H1 (cell line): ENCODE data around the gene CARD18. TPM values are rescaled to one million over a fixed set of nuclear protein-coding genes. Genes with fewer than 3 reads are reported as not detected.

Experiments used
- CTCF ChIA-PET: fragments of 300-600 bp; sonication (Branson Sonifier 250); formaldehyde crosslinking; loops from one replicate; lab custom pipeline; 2021; ENCODE audit not compliant: partially characterized antibody; lab: Charles Lee
- POLR2A ChIA-PET: fragments of 300-600 bp; sonication (Branson Sonifier 250); formaldehyde crosslinking; loops from one replicate; lab custom pipeline; 2021; ENCODE audit warnings: inconsistent platforms; ENCODE audit not compliant: partially characterized antibody; lab: Charles Lee
- DNase-seq, 2 experiments: peaks; one replicate each; pipeline versions ENCODE4 v3.0.0 to v3.0.0-alpha.2; 2010 to 2022; ENCODE audit warnings: low spot score in 2 of 2, low read depth in 1 of 2, mixed read lengths in 1 of 2
- FAIRE-seq: peaks from 2 replicates; lab custom pipeline; 2011; peaks lifted over from hg19 to GRCh38; lab: Jason Lieb, UNC
- H2AFZ ChIP-seq: 2 replicates; pipeline ENCODE4 v1.8.1; 2012; ENCODE audit warnings: low read length, inconsistent platforms
- H2AK5ac ChIP-seq: 2 replicates; pipeline ENCODE4 v1.6.1; 2013; ENCODE audit warnings: low read depth, low read length
- H2BK120ac ChIP-seq: replicated peaks from 2 replicates; pipeline ENCODE3; 2013; ENCODE audit warnings: low read depth, low read length, inconsistent platforms
- H2BK12ac ChIP-seq: 2 replicates; pipeline ENCODE4 v1.6.1; 2013; ENCODE audit warnings: low read depth, low read length
- H2BK15ac ChIP-seq: 2 replicates; pipeline ENCODE4 v1.6.1; 2013; ENCODE audit warnings: low read length
- H2BK20ac ChIP-seq: 2 replicates; pipeline ENCODE4 v1.6.1; 2013; ENCODE audit warnings: low read length
- H2BK5ac ChIP-seq: 2 replicates; pipeline ENCODE4 v1.6.1; 2013; ENCODE audit warnings: low read depth, low read length
- H3K14ac ChIP-seq: 2 replicates; pipeline ENCODE4 v1.6.1; 2013; ENCODE audit warnings: inconsistent platforms; ENCODE audit not compliant: insufficient read length
- H3K18ac ChIP-seq: 2 replicates; pipeline ENCODE4 v1.6.1; 2013; ENCODE audit warnings: low read length; ENCODE audit errors: extremely low read depth
- H3K23ac ChIP-seq: 2 replicates; pipeline ENCODE4 v1.6.1; 2013; ENCODE audit warnings: inconsistent platforms; ENCODE audit not compliant: insufficient read length
- H3K23me2 ChIP-seq: 2 replicates; pipeline ENCODE4 v1.6.1; 2013; ENCODE audit warnings: low read depth, low read length
- H3K27ac ChIP-seq: 2 replicates; pipeline ENCODE4 v1.6.1; 2011; ENCODE audit warnings: low read depth, low read length, inconsistent platforms
- H3K27me3 ChIP-seq, 4 experiments: replicated peaks in 1 of 4; 1 replicate in 1 of 4; 2 replicates in 3 of 4; pipeline versions ENCODE4 v1.6.1 to v1.8.1; 2011 to 2013; ENCODE audit warnings: low read length in 3 of 4, mild to moderate bottlenecking in 3 of 4, inconsistent platforms in 2 of 4, mixed read lengths in 2 of 4, moderate library complexity in 1 of 4; ENCODE audit not compliant: control insufficient read depth in 3 of 4, insufficient read depth in 3 of 4; ENCODE audit errors: extremely low read depth in 1 of 4
- H3K36me3 ChIP-seq, 4 experiments: 2 replicates each; pipeline versions ENCODE4 v1.6.1 to v1.8.1; 2011 to 2013; ENCODE audit warnings: mild to moderate bottlenecking in 4 of 4, low read length in 3 of 4, moderate library complexity in 2 of 4, control low read depth in 1 of 4, inconsistent platforms in 1 of 4; ENCODE audit not compliant: insufficient read depth in 4 of 4, control insufficient read depth in 2 of 4
- H3K4ac ChIP-seq: replicated peaks from 2 replicates; pipeline ENCODE3; 2013; ENCODE audit warnings: low read length, low read depth, mixed read lengths, inconsistent platforms; ENCODE audit not compliant: insufficient read length
- H3K4me1 ChIP-seq, 4 experiments: replicated peaks in 1 of 4; 1 replicate in 1 of 4; 2 replicates in 3 of 4; pipeline versions ENCODE4 v1.6.1 to v1.8.1; 2011 to 2013; ENCODE audit warnings: low read length in 3 of 4, inconsistent platforms in 2 of 4, mixed read lengths in 1 of 4; ENCODE audit not compliant: insufficient read depth in 4 of 4, control insufficient read depth in 3 of 4
- H3K4me2 ChIP-seq, 2 experiments: 2 replicates each; pipeline versions ENCODE4 v1.6.1 to v1.8.1; 2011 to 2013; ENCODE audit warnings: low read depth in 2 of 2, low read length in 2 of 2, control low read depth in 1 of 2, inconsistent platforms in 1 of 2, mild to moderate bottlenecking in 1 of 2; ENCODE audit not compliant: insufficient read depth in 1 of 2
- H3K4me3 ChIP-seq, 4 experiments: fragments of 200-600, 300-600 bp in 1 of 4; sonication (generic), shearing (Covaris generic), sonication (Bioruptor Twin) in 1 of 4; 2 replicates each; pipeline versions ENCODE4 v1.5.1 to v1.8.1; 2011 to 2016; ENCODE audit warnings: low read length in 4 of 4, low read depth in 3 of 4, control low read depth in 2 of 4, inconsistent platforms in 2 of 4, mild to moderate bottlenecking in 2 of 4, mixed read lengths in 1 of 4, moderate library complexity in 1 of 4; ENCODE audit not compliant: insufficient read depth in 2 of 4; ENCODE audit errors: extremely low read depth in 1 of 4
- H3K56ac ChIP-seq: replicated peaks from 2 replicates; pipeline ENCODE3; 2013; ENCODE audit warnings: low read depth, mild to moderate bottlenecking, mixed read lengths, low read length, inconsistent platforms; ENCODE audit not compliant: insufficient read length
- H3K79me1 ChIP-seq: 2 replicates; pipeline ENCODE4 v1.6.1; 2013; ENCODE audit warnings: low read depth, low read length, control low read depth
- H3K79me2 ChIP-seq, 2 experiments: 2 replicates each; pipeline versions ENCODE4 v1.6.1 to v1.8.1; 2012 to 2013; ENCODE audit warnings: low read length in 2 of 2, mild to moderate bottlenecking in 2 of 2, inconsistent platforms in 1 of 2; ENCODE audit not compliant: insufficient read depth in 2 of 2, control insufficient read depth in 1 of 2
- H3K9ac ChIP-seq, 4 experiments: replicated peaks in 1 of 4; 1 replicate in 1 of 4; 2 replicates in 3 of 4; pipeline versions ENCODE4 v1.6.1 to v1.8.1; 2011 to 2013; ENCODE audit warnings: low read depth in 3 of 4, low read length in 3 of 4, control low read depth in 2 of 4, mild to moderate bottlenecking in 2 of 4, moderate library complexity in 2 of 4, inconsistent platforms in 1 of 4; ENCODE audit errors: extremely low read depth in 1 of 4
- H3K9me3 ChIP-seq, 2 experiments: 2 replicates each; pipeline versions ENCODE4 v1.6.1 to v1.8.1; 2012 to 2013; ENCODE audit warnings: mild to moderate bottlenecking in 2 of 2, moderate library complexity in 2 of 2, control low read depth in 1 of 2, inconsistent platforms in 1 of 2, low read depth in 1 of 2, low read length in 1 of 2, mixed read lengths in 1 of 2; ENCODE audit not compliant: insufficient read depth in 2 of 2
- H4K20me1 ChIP-seq, 2 experiments: replicated peaks in 1 of 2; 2 replicates each; pipeline versions ENCODE3 to v1.8.1; 2011 to 2013; ENCODE audit warnings: inconsistent platforms in 2 of 2, low read length in 2 of 2, mild to moderate bottlenecking in 1 of 2; ENCODE audit not compliant: insufficient read depth in 2 of 2, control insufficient read depth in 1 of 2
- H4K5ac ChIP-seq: 2 replicates; pipeline ENCODE4 v1.6.1; 2013; ENCODE audit warnings: low read length, low read depth, mixed read lengths, inconsistent platforms; ENCODE audit not compliant: insufficient read length
- H4K8ac ChIP-seq: 2 replicates; pipeline ENCODE4 v1.8.0; 2013; ENCODE audit warnings: mild to moderate bottlenecking, moderate library complexity, low read length, inconsistent platforms; ENCODE audit not compliant: insufficient read depth; ENCODE audit errors: extremely low read depth
- H4K91ac ChIP-seq: replicated peaks from 2 replicates; pipeline ENCODE3; 2013; ENCODE audit warnings: low read length, mixed read lengths, inconsistent platforms; ENCODE audit not compliant: insufficient read length
- ATF2 ChIP-seq: IDR thresholded peaks from 2 replicates; pipeline ENCODE4 v1.6.1; 2012; ENCODE audit warnings: low read length, inconsistent platforms
- CHD2 ChIP-seq: IDR thresholded peaks from 2 replicates; pipeline ENCODE4 v1.6.1; 2012; ENCODE audit warnings: low read length, improper control_type of control experiment
- JUND ChIP-seq: IDR thresholded peaks from 2 replicates; pipeline ENCODE4 v1.6.1; 2011; ENCODE audit warnings: mild to moderate bottlenecking, improper control_type of control experiment, low read length
- POLR2AphosphoS5 ChIP-seq: IDR thresholded peaks from 2 replicates; pipeline ENCODE4 v1.6.1; 2011; ENCODE audit warnings: low read depth, low read length
- RXRA ChIP-seq: IDR thresholded peaks from 2 replicates; pipeline ENCODE4 v1.6.1; 2011; ENCODE audit warnings: low read depth, mild to moderate bottlenecking, low read length, moderate library complexity; ENCODE audit not compliant: insufficient read depth
- SAP30 ChIP-seq: fragments of 300-600 bp; sonication (generic); IDR thresholded peaks from 2 replicates; pipeline ENCODE4 v1.7.1; 2012; ENCODE audit warnings: low read length, moderate library complexity, mild to moderate bottlenecking, inconsistent platforms; ENCODE audit not compliant: insufficient read depth, insufficient replicate concordance
- SIX5 ChIP-seq: IDR thresholded peaks from 2 replicates; pipeline ENCODE4 v1.6.1; 2011; ENCODE audit warnings: mild to moderate bottlenecking, low read depth, low read length
- SP1 ChIP-seq: IDR thresholded peaks from 2 replicates; pipeline ENCODE4 v1.6.1; 2011; ENCODE audit warnings: low read depth, low read length
- SP4 ChIP-seq: IDR thresholded peaks from 2 replicates; pipeline ENCODE4 v1.6.1; 2012; ENCODE audit warnings: low read length, inconsistent platforms
- SRF ChIP-seq: IDR thresholded peaks from 2 replicates; pipeline ENCODE4 v1.6.1; 2011; ENCODE audit warnings: mild to moderate bottlenecking, low read depth, low read length, moderate library complexity
- TAF7 ChIP-seq: optimal IDR thresholded peaks from 2 replicates; pipeline ENCODE3; 2011; ENCODE audit warnings: low read depth, mild to moderate bottlenecking, inconsistent platforms, low read length, moderate library complexity, borderline replicate concordance
- TCF12 ChIP-seq: IDR thresholded peaks from 2 replicates; pipeline ENCODE4 v1.6.1; 2011; ENCODE audit warnings: low read depth, mild to moderate bottlenecking, low read length
- WGBS, 2 experiments: shearing (Covaris generic) in 1 of 2; methylation state at CpG; one replicate each; pipeline versions ENCODE4 v1.1.6 to v1.1.7; 2013 to 2015; ENCODE audit warnings: low lambda C conversion rate in 2 of 2, mixed read lengths in 2 of 2, inconsistent platforms in 1 of 2, low coverage in 1 of 2, missing lambda C conversion rate in 1 of 2; ENCODE audit not compliant: insufficient replicate concordance in 2 of 2, insufficient coverage in 1 of 2, insufficient read length in 1 of 2; ENCODE audit errors: extremely low coverage in 1 of 2, missing lambda C conversion rate in 1 of 2; 5-methylcytosine and 5-hydroxymethylcytosine counted together
- polyA plus RNA-seq, 7 experiments: library from polyadenylated mRNA; depleted of rRNA in 3 of 7; stranded (reverse) in 5 of 7; unstranded in 2 of 7; fragments of >200 nt in 5 of 7; fragments of 200-250 nt in 2 of 7; gene quantifications; 1 replicate in 5 of 7; 2 replicates in 1 of 7; 4 replicates in 1 of 7; pipeline versions ENCODE4 v1.2.1 to v1.2.3, GENCODE V29; 2011 to 2013; ENCODE audit warnings: missing spikeins in 2 of 7, mixed read lengths in 2 of 7
- total RNA-seq: library from RNA; stranded (reverse); fragmentation: NEBNext Ultra II Directional; extraction: Animal tissue kit (Norgen Biotek cat#: 25700); gene quantifications from 2 replicates; pipeline ENCODE4 v1.2.1, GENCODE V29; 2021

CARD18 gene
- total and polyA plus RNA-seq, 2 of the 8 experiments (the other 6 are each of a cell fraction or from before 2014, with no cell fraction given) = not detected

DNA sequence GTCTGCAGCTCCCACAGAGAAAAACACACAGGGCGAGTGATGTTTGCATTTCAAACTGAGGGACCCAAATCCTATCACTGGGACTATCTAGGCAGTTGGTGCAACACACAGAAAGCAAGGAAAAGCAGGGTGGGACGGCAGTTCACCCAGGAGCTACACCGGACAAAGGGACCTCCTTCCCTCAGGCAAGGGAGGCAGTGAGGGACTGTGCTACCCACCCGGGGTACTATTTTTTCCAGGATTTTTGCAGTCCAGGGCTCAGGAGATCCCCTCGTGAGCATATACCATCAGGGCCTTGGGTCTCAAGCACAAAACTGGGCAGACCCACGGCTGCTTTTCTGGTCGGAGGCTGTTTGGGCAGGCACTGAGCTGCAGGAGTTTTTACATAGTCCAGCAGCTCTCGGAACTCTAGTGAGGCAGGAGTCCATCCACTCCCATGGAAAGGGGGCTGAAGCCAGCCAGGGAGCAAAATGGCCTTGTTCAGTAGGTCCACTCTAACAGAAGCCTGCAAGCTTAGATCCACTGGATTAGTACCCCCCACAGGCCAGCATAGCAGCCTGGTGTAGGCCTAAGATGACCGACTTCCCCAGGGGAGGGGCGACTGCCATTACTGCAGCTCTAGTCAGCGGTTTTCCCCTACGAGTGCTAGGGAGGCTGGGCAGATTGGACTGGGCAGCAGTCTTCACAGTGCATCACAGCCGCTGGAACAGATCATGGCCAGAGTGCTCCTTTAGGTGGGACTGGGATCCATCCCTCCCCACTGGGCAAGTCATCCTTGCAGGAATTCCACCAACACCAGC, 28.2 kb downstream of the CARD18 start:
- no peak overlapping the region for H3K4me3 ChIP-seq
- no peak overlapping the region for H3K18ac ChIP-seq
- no peak overlapping the region for H3K27ac ChIP-seq
- no peaks in the 10 kb centered on the region for H3K9me3 ChIP-seq
- H4K8ac ChIP-seq = no peak overlapping the region
- no peak overlapping the region for H2BK120ac ChIP-seq
- no peak overlapping the region for H3K14ac ChIP-seq
- no peaks in the 10 kb centered on the region for H3K79me1 ChIP-seq
- H2AK5ac ChIP-seq = no peak overlapping the region; the same call in 1 of the 2 replicates
- FAIRE-seq (no peak), DNase-seq (no peak)
- no peak overlapping the region for H2BK5ac ChIP-seq
- H3K27me3 ChIP-seq = no peaks in the 10 kb centered on the region
- no peak overlapping the region for H3K4me2 ChIP-seq
- ChIA-PET CTCF (interaction anchor here (1.2 kb wide), 1 partner anchor 60 kb away, joined by 3 read pairs; no protein-coding TSS in a partner anchor), POLR2A (no interaction called here)
- no peak overlapping the region for H2BK20ac ChIP-seq
- H4K20me1 ChIP-seq = no peaks in the 10 kb centered on the region
- H3K23ac ChIP-seq = no peak overlapping the region
- no peak overlapping the region for H4K91ac ChIP-seq
- H3K79me2 ChIP-seq = no peaks in the 10 kb centered on the region
- no peak overlapping the region for H3K4ac ChIP-seq
- H2BK15ac ChIP-seq = no peak overlapping the region
- H3K23me2 ChIP-seq = no peaks in the 10 kb centered on the region
- peak overlapping the region; percentile 94; the same call in 1 of the 2 replicates for H2AFZ ChIP-seq
- TF ChIP-seq RXRA (no peak), ATF2 (no peak), SAP30 (no peak), SP4 (no peak), CHD2 (no peak), SIX5 (no peak), TAF7 (no peak), SP1 (no peak), POLR2AphosphoS5 (no peak), JUND (no peak), TCF12 (no peak), SRF (no peak)
- 94% methylated on average over 12 of the region's 13 CpGs; no CpG with 5 or more reads in 1 of the 2 experiments for WGBS, 2 experiments
- no peaks in the 10 kb centered on the region for H3K36me3 ChIP-seq
- H4K5ac ChIP-seq = no peak overlapping the region
- H2BK12ac ChIP-seq = no peak overlapping the region
- no peak overlapping the region for H3K9ac ChIP-seq
- no peak overlapping the region for H3K56ac ChIP-seq
- H3K4me1 ChIP-seq = no peaks in the 10 kb centered on the region
